Embryonic facial prominence (tissue), 1 donor: ENCODE measurements around the gene MAP2K5.
A peak's percentile ranks its signal among the peaks of the same experiment; 100 is the strongest.

ENCODE experiments used
- DNase-seq: peaks from one replicate; pipeline ENCODE4 v3.0.0-alpha.2; 2016; ENCODE audit errors: extremely low spot score

The MAP2K5 gene

GRCh38 chr15:67838789-67839332 is 296.4 kb downstream of the MAP2K5 start:
- DNase-seq, result no peak

GRCh38 chr15:67839499-67839928 is 297.0 kb downstream of the MAP2K5 start:
- no peak for DNase-seq

- peak; percentile 95 for DNase-seq
Observed at GRCh38 chr15:67839929-67840748, 297.6 kb downstream of the MAP2K5 start, which contains the start of gene RNU6-1. Gene RNU6-1, minus strand, starts transcription at chr15:67840045.

- DNase-seq, result no peak
Observed at GRCh38 chr15:67840749-67841512, 298.4 kb downstream of the MAP2K5 start.

GRCh38 chr15:67841513-67841762 is 298.9 kb downstream of the MAP2K5 start:
- DNase-seq, result no peak

- no peak for DNase-seq
Observed at GRCh38 chr15:67843092-67843501, 300.6 kb downstream of the MAP2K5 start.

- no peak for DNase-seq
Observed at GRCh38 chr15:67843571-67844387, 301.3 kb downstream of the MAP2K5 start.

- DNase-seq, result no peak
Observed at GRCh38 chr15:67845974-67846373, 303.5 kb downstream of the MAP2K5 start.

GRCh38 chr15:67849538-67849937 is 307.0 kb downstream of the MAP2K5 start:
- no peak for DNase-seq

GRCh38 chr15:67850336-67850735 is 307.8 kb downstream of the MAP2K5 start:
- DNase-seq, result no peak

GRCh38 chr15:67850994-67851571 is 308.6 kb downstream of the MAP2K5 start:
- DNase-seq, result no peak

- no peak for DNase-seq
Observed at GRCh38 chr15:67852418-67852817, 309.9 kb downstream of the MAP2K5 start.

GRCh38 chr15:67853454-67853853 is 311.0 kb downstream of the MAP2K5 start:
- DNase-seq, result no peak

GRCh38 chr15:67854358-67854757 is 311.9 kb downstream of the MAP2K5 start:
- no peak for DNase-seq

- no peak for DNase-seq
Observed at GRCh38 chr15:67855842-67856241, 313.3 kb downstream of the MAP2K5 start.
